H1 (cell line): Measurements from ENCODE around the gene ZXDC. TPM values are rescaled to one million over a fixed set of nuclear protein-coding genes. Genes with fewer than 3 reads are reported as not detected.

Experiments used
- ASH2L ChIP-seq: fragments of 200-600, 300-600 bp; sonication (generic); IDR thresholded peaks from one replicate; pipeline ENCODE4 v1.7.1; 2017; ENCODE audit warnings: low read length
- CBX5 ChIP-seq: fragments of 300-800, 300-1000 bp; sonication (generic); IDR thresholded peaks from 2 replicates; pipeline ENCODE4 v1.7.1; 2016; ENCODE audit warnings: antibody characterized with exemption, low read length, low read depth
- CHD7 ChIP-seq: fragments of 300-600 bp; sonication (generic); IDR thresholded peaks from 2 replicates; pipeline ENCODE4 v1.7.1; 2012; ENCODE audit warnings: low read length, moderate library complexity, mild to moderate bottlenecking, inconsistent platforms; ENCODE audit not compliant: insufficient replicate concordance
- CTBP2 ChIP-seq: IDR thresholded peaks from 2 replicates; pipeline ENCODE4 v1.7.0; 2011; ENCODE audit warnings: borderline replicate concordance, mild to moderate bottlenecking, moderate library complexity, mixed read lengths, low read length; ENCODE audit not compliant: insufficient read depth, insufficient read length
- EGR1 ChIP-seq: IDR thresholded peaks from 2 replicates; pipeline ENCODE4 v1.6.1; 2011; ENCODE audit warnings: low read depth, low read length, borderline replicate concordance
- GTF2F1 ChIP-seq: IDR thresholded peaks from 2 replicates; pipeline ENCODE4 v1.6.1; 2012; ENCODE audit warnings: low read depth, low read length, improper control_type of control experiment, borderline replicate concordance
- KDM5A ChIP-seq: fragments of 200-600 bp; IDR thresholded peaks from 2 replicates; pipeline ENCODE4 v1.7.1; 2012; ENCODE audit warnings: mild to moderate bottlenecking, low read length, inconsistent platforms, mixed read lengths
- NRF1 ChIP-seq: IDR thresholded peaks from 2 replicates; pipeline ENCODE4 v1.6.1; 2011; ENCODE audit warnings: mild to moderate bottlenecking, low read depth, low read length, improper control_type of control experiment
- PHF8 ChIP-seq: fragments of 200-600 bp; sonication (generic); conservative IDR thresholded peaks from 2 replicates; pipeline ENCODE4 v1.7.1; 2012; ENCODE audit warnings: low read depth, mild to moderate bottlenecking, inconsistent platforms, low read length, moderate library complexity
- POLR2AphosphoS5 ChIP-seq: IDR thresholded peaks from 2 replicates; pipeline ENCODE4 v1.6.1; 2011; ENCODE audit warnings: low read depth, low read length
- RNF2 ChIP-seq: fragments of 200-900, 300-1000 bp; sonication (generic); IDR thresholded peaks from 2 replicates; pipeline ENCODE4 v1.7.1; 2016; ENCODE audit warnings: borderline replicate concordance, low read depth, mild to moderate bottlenecking, antibody characterized with exemption, low read length; ENCODE audit not compliant: poor library complexity, severe bottlenecking; ENCODE audit errors: missing control alignments
- SUZ12 ChIP-seq: fragments of 200-600 bp; sonication (generic); IDR thresholded peaks from 2 replicates; pipeline ENCODE4 v1.6.1; 2012; ENCODE audit warnings: mild to moderate bottlenecking, inconsistent platforms, low read length, moderate library complexity, mixed read lengths
- polyA plus RNA-seq, 7 experiments: library from polyadenylated mRNA; depleted of rRNA in 3 of 7; stranded (reverse) in 5 of 7; unstranded in 2 of 7; fragments of >200 nt in 5 of 7; fragments of 200-250 nt in 2 of 7; gene quantifications; 1 replicate in 5 of 7; 2 replicates in 1 of 7; 4 replicates in 1 of 7; pipeline versions ENCODE4 v1.2.1 to v1.2.3, GENCODE V29; 2011 to 2013; ENCODE audit warnings: missing spikeins in 2 of 7, mixed read lengths in 2 of 7
- total RNA-seq: library from RNA; stranded (reverse); fragmentation: NEBNext Ultra II Directional; extraction: Animal tissue kit (Norgen Biotek cat#: 25700); gene quantifications from 2 replicates; pipeline ENCODE4 v1.2.1, GENCODE V29; 2021

Gene ZXDC
- total and polyA plus RNA-seq, 2 of the 8 experiments (the other 6 are each of a cell fraction or from before 2014, with no cell fraction given): 12.7 to 24.3 TPM

DNA sequence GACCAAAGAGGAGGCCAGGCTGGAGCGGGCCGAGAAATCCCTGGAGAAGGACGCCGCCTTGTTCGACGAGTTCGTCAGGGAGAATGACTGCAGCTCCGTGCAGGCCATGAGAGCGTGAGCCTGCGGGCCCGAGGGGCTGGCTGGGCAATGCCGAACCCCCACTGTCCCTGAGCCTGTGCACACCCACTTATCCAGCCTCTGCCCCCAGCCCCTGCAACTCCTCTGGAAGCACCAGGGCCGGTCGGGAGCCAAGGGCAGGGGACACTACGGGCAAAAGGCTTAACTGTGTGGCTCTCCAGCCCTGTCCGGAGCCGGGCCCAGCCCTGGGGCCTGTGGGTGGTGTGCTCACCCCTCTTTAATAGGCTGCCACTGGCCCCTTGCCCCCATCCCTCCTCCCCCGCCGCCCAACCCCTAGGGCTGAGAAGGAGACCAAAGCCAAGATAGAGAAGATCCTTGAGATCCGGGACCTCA lies 57.0 kb downstream of the ZXDC start (continued):
- TF ChIP-seq CHD7 (no peak), SUZ12 (no peak), ASH2L (no peak), POLR2AphosphoS5 (no peak), GTF2F1 (no peak), NRF1 (no peak), KDM5A (no peak), CBX5 (no peak), EGR1 (no peak), PHF8 (no peak), RNF2 (no peak), CTBP2 (no peak)
- TF ChIP-seq, all 59 proteins: peak for 0
